Neural progenitor cell (in vitro differentiated cells): ENCODE results near the gene ANKRD35. TPM values are rescaled to one million over a fixed set of nuclear protein-coding genes. Genes with fewer than 3 reads are reported as not detected.

ENCODE experiments used
- DNase-seq: peaks from one replicate; pipeline ENCODE4 v3.0.0-alpha.2; 2016; ENCODE audit warnings: low spot score
- H2AFZ ChIP-seq: fragments of 200-600 bp; sonication (generic); replicated peaks from 2 replicates; pipeline ENCODE4 v1.6.1; 2016; ENCODE audit warnings: antibody characterized with exemption
- H3F3A ChIP-seq: fragments of 200-600 bp; sonication (generic); 2 replicates; pipeline ENCODE4 v1.6.1; 2016; ENCODE audit warnings: antibody characterized with exemption, low read depth
- H3K27ac ChIP-seq: fragments of 200-600 bp; sonication (generic); 2 replicates; pipeline ENCODE4 v1.5.1; 2016; ENCODE audit warnings: mild to moderate bottlenecking
- H3K27me3 ChIP-seq: fragments of 200-600 bp; sonication (generic); 2 replicates; pipeline ENCODE4 v1.6.1; 2016; ENCODE audit warnings: mild to moderate bottlenecking, moderate library complexity
- H3K36me3 ChIP-seq: fragments of 200-600 bp; sonication (generic); 2 replicates; pipeline ENCODE4 v1.5.1; 2016
- H3K4me1 ChIP-seq: fragments of 200-600 bp; sonication (generic); 2 replicates; pipeline ENCODE4 v1.6.1; 2016; ENCODE audit warnings: mixed run types
- H3K4me2 ChIP-seq: fragments of 200-600 bp; sonication (generic); 2 replicates; pipeline ENCODE4 v1.6.1; 2016
- H3K4me3 ChIP-seq: fragments of 200-600 bp; sonication (generic); 2 replicates; pipeline ENCODE4 v1.5.1; 2016
- H3K79me2 ChIP-seq: fragments of 200-600 bp; sonication (generic); 2 replicates; pipeline ENCODE4 v1.6.1; 2016; ENCODE audit warnings: low read depth
- H3K9ac ChIP-seq: fragments of 200-600 bp; sonication (generic); 2 replicates; pipeline ENCODE4 v1.6.1; 2016
- H3K9me3 ChIP-seq: fragments of 200-600 bp; sonication (generic); 2 replicates; pipeline ENCODE4 v1.5.1; 2016; ENCODE audit warnings: low read depth
- H4K20me1 ChIP-seq: fragments of 200-600 bp; sonication (generic); 2 replicates; pipeline ENCODE4 v1.6.1; 2016; ENCODE audit warnings: low read depth
- H3K27ac Mint-ChIP-seq: 3 replicates; pipeline ENCODE4 v1.8.0; 2021; ENCODE audit warnings: mixed read lengths
- H3K27me3 Mint-ChIP-seq: 2 replicates; pipeline ENCODE4 v1.8.0; 2022; ENCODE audit warnings: low read depth, mild to moderate bottlenecking, inconsistent platforms, moderate library complexity, mixed read lengths; ENCODE audit not compliant: insufficient read depth
- H3K36me3 Mint-ChIP-seq: 3 replicates; pipeline ENCODE4 v1.8.0; 2021; ENCODE audit warnings: mixed read lengths
- H3K4me1 Mint-ChIP-seq: 3 replicates; pipeline ENCODE4 v1.8.0; 2021; ENCODE audit warnings: mixed read lengths
- H3K4me3 Mint-ChIP-seq: 3 replicates; pipeline ENCODE4 v1.8.0; 2021; ENCODE audit warnings: mild to moderate bottlenecking, moderate library complexity, mixed read lengths
- H3K9me3 Mint-ChIP-seq: 3 replicates; pipeline ENCODE4 v1.8.0; 2020; ENCODE audit warnings: mixed read lengths
- EZH2 ChIP-seq: fragments of 200-600 bp; sonication (generic); IDR thresholded peaks from 2 replicates; pipeline ENCODE4 v1.6.1; 2017; ENCODE audit warnings: antibody characterized with exemption, mild to moderate bottlenecking, moderate library complexity
- EZH2phosphoT487 ChIP-seq: fragments of 200-600 bp; sonication (generic); IDR thresholded peaks from 2 replicates; pipeline ENCODE4 v1.6.1; 2017; ENCODE audit warnings: antibody characterized with exemption
- total RNA-seq: library from RNA; depleted of rRNA; stranded (reverse); fragments of >200 nt; gene quantifications from 2 replicates; pipeline ENCODE4 v1.2.3, GENCODE V29; 2015; ENCODE audit warnings: low replicate concordance
- TF ChIP-seq, protein P1 (sequence below): fragments of 200-600 bp; sonication (generic); IDR thresholded peaks from 2 replicates; pipeline ENCODE4 v1.5.1; 2017; ENCODE audit warnings: antibody characterized with exemption, mild to moderate bottlenecking

Gene ANKRD35
- total RNA-seq, 1 donor from 2014 or later, result 1.1 TPM

DNA sequence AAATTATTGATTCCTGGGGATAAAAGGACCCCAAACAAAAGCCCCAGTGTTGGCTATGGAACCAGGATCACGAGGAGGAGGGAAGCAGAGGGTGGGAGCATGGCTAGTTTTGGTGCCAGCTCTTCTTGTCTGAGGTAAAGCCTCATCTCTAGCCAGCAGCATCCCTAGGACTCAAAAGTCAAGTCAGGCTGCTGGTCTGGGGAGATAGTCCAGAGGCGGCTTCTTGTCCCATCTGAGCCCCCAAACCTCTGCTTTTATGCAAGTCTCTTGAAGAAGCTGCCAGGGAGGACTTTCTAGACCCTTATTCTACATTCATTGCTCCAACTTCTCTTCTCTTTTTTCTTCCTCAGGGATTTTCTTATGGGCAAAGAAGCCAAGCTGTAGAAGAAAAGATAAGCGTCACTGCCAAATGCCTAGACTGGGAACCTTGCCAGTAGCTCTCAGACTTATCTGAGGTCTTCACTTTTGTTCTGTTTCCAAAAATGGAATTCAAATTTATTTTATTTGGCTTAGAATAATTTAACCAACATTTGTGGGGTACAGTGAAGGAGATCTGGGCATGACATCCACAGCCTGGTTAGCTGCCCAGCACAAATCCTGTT is 6.9 kb upstream of the ANKRD35 start:
- Histone ChIP-seq H3K27ac (no peak overlapping the region), H3K4me3 (peak overlapping the region; percentile 27)

GRCh38 chr1:145891587-145892485 is 6.2 kb upstream of the ANKRD35 start:
- Histone ChIP-seq H3K79me2 (no peaks in the 10 kb centered on the region), H3K27ac (no peak overlapping the region)

More for the DNA sequence above, 6.9 kb upstream of the ANKRD35 start:
- H3K79me2 ChIP-seq, result no peaks in the 10 kb centered on the region
- no peaks in the 10 kb centered on the region for H3K36me3 Mint-ChIP-seq
- peaks cover 25% of the 10 kb centered on the region for H3K4me1 Mint-ChIP-seq
- no peaks in the 10 kb centered on the region for H3K9me3 ChIP-seq
- peaks cover 10% of the 10 kb centered on the region for H3K27me3 Mint-ChIP-seq
- peaks cover 4% of the 10 kb centered on the region for H3K27me3 ChIP-seq
- H3K4me2 ChIP-seq, result peak overlapping the region; percentile 74
- DNase-seq, result no peak
- H3K27ac Mint-ChIP-seq, result peak overlapping the region; percentile 88
- TF ChIP-seq EZH2phosphoT487 (no peak), EZH2 (no peak)
- TF ChIP-seq, protein P1, sequence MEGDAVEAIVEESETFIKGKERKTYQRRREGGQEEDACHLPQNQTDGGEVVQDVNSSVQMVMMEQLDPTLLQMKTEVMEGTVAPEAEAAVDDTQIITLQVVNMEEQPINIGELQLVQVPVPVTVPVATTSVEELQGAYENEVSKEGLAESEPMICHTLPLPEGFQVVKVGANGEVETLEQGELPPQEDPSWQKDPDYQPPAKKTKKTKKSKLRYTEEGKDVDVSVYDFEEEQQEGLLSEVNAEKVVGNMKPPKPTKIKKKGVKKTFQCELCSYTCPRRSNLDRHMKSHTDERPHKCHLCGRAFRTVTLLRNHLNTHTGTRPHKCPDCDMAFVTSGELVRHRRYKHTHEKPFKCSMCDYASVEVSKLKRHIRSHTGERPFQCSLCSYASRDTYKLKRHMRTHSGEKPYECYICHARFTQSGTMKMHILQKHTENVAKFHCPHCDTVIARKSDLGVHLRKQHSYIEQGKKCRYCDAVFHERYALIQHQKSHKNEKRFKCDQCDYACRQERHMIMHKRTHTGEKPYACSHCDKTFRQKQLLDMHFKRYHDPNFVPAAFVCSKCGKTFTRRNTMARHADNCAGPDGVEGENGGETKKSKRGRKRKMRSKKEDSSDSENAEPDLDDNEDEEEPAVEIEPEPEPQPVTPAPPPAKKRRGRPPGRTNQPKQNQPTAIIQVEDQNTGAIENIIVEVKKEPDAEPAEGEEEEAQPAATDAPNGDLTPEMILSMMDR, result no peak
- H3K4me3 Mint-ChIP-seq, result peak overlapping the region; percentile 56
- H4K20me1 ChIP-seq, result no peaks in the 10 kb centered on the region
- H3K9me3 Mint-ChIP-seq, result no peaks in the 10 kb centered on the region
- peak overlapping the region; percentile 100 for H2AFZ ChIP-seq
- H3K9ac ChIP-seq, result no peak overlapping the region
- no peaks in the 10 kb centered on the region for H3K36me3 ChIP-seq
- no peaks in the 10 kb centered on the region for H3F3A ChIP-seq
- peaks cover 7% of the 10 kb centered on the region for H3K4me1 ChIP-seq

GRCh38 chr1:145891143-145891542 is 5.5 kb upstream of the ANKRD35 start:
- no peaks in the 10 kb centered on the region for H4K20me1 ChIP-seq
- H3K9me3 ChIP-seq, result no peaks in the 10 kb centered on the region
- H3F3A ChIP-seq, result no peaks in the 10 kb centered on the region
- H3K27me3 ChIP-seq, result peaks cover 18% of the 10 kb centered on the region
- Mint-ChIP-seq H3K9me3 (no peaks in the 10 kb centered on the region), H3K27ac (no peak overlapping the region), H3K4me1 (peaks cover 27% of the 10 kb centered on the region), H3K36me3 (no peaks in the 10 kb centered on the region), H3K27me3 (peaks cover 4% of the 10 kb centered on the region), H3K4me3 (no peak overlapping the region)
- no peaks in the 10 kb centered on the region for H3K36me3 ChIP-seq
- H3K27ac ChIP-seq, result no peak overlapping the region
- no peak for DNase-seq
- H3K4me2 ChIP-seq, result no peak overlapping the region
- H3K4me3 ChIP-seq, result no peak overlapping the region
- TF ChIP-seq, protein P1, result no peak
- no peak for TF ChIP-seq EZH2phosphoT487
- TF ChIP-seq EZH2, result no peak
- H3K9ac ChIP-seq, result no peak overlapping the region
- H2AFZ ChIP-seq, result peak overlapping the region; percentile 95
- peaks cover 7% of the 10 kb centered on the region for H3K4me1 ChIP-seq
- H3K79me2 ChIP-seq, result no peaks in the 10 kb centered on the region

More at GRCh38 chr1:145891587-145892485, 6.2 kb upstream of the ANKRD35 start:
- Mint-ChIP-seq H3K27me3 (peaks cover 10% of the 10 kb centered on the region), H3K4me3 (peak overlapping the region; percentile 56), H3K4me1 (peaks cover 25% of the 10 kb centered on the region), H3K36me3 (no peaks in the 10 kb centered on the region), H3K9me3 (no peaks in the 10 kb centered on the region), H3K27ac (peak overlapping the region; percentile 88)
- H2AFZ ChIP-seq, result peak overlapping the region; percentile 100
- H3K4me1 ChIP-seq, result peaks cover 7% of the 10 kb centered on the region
- DNase-seq, result peak; percentile 98
- H3F3A ChIP-seq, result no peaks in the 10 kb centered on the region
- H3K9ac ChIP-seq, result no peak overlapping the region
- H3K36me3 ChIP-seq, result no peaks in the 10 kb centered on the region
- H3K27me3 ChIP-seq, result peaks cover 11% of the 10 kb centered on the region
- peak overlapping the region; percentile 74 for H3K4me2 ChIP-seq
- TF ChIP-seq EZH2phosphoT487 (no peak), EZH2 (no peak)
- TF ChIP-seq, protein P1, result peak; percentile 91
- H3K4me3 ChIP-seq, result peak overlapping the region; percentile 27
- H3K9me3 ChIP-seq, result no peaks in the 10 kb centered on the region
- H4K20me1 ChIP-seq, result no peaks in the 10 kb centered on the region
